Uterus (tissue), 4 donors: ENCODE results near the gene SLC26A1. TPM values are rescaled to one million over a fixed set of nuclear protein-coding genes. Genes with fewer than 3 reads are reported as not detected.

Experiments used
- DNase-seq, 2 donors: peaks; one replicate each; pipeline ENCODE4 v3.0.0-alpha.2; 2019 to 2020
- H3K27ac ChIP-seq, 2 donors: fragments of 200-600 bp; sonication (generic); 1 replicate in 1 of 2; 2 replicates in 1 of 2; pipeline ENCODE4 v1.5.1; 2016 to 2018
- H3K27me3 ChIP-seq, 2 donors: fragments of 200-600 bp; sonication (generic); one replicate each; pipeline ENCODE4 v1.5.1; 2018 to 2019; ENCODE audit warnings: control low read depth in 1 of 2
- H3K36me3 ChIP-seq, 2 donors: fragments of 200-600 bp; sonication (generic); one replicate each; pipeline ENCODE4 v1.5.1; 2019; ENCODE audit warnings: control low read depth in 1 of 2
- H3K4me1 ChIP-seq, 2 donors: fragments of 200-600 bp; sonication (generic); one replicate each; pipeline ENCODE4 v1.5.1; 2018 to 2019; ENCODE audit warnings: control low read depth in 1 of 2
- H3K4me3 ChIP-seq, 2 donors: fragments of 200-600 bp; sonication (generic); 1 replicate in 1 of 2; 2 replicates in 1 of 2; pipeline ENCODE4 v1.5.1; 2018 to 2019; ENCODE audit warnings: mild to moderate bottlenecking in 1 of 2
- H3K9me3 ChIP-seq, 2 donors: fragments of 200-600 bp; sonication (generic); one replicate each; pipeline ENCODE4 v1.5.1; 2019; ENCODE audit warnings: control low read depth in 1 of 2
- POLR2A ChIP-seq, 2 donors: fragments of 450-650 bp; IDR thresholded peaks; one replicate each; pipeline ENCODE4 v1.6.1; 2016; ENCODE audit warnings: antibody characterized with exemption in 2 of 2, mild to moderate bottlenecking in 1 of 2, moderate library complexity in 1 of 2
- intact Hi-C: fragments of 100-400 bp; cut with DNase I; formaldehyde crosslinking; loops from one replicate; pipeline ENCODE4 v1.15.1; 2023; ENCODE audit warnings: low total_unique reads
- total RNA-seq, 4 donors: library from RNA; depleted of rRNA in 3 of 4; stranded (reverse); fragments of >200 nt in 3 of 4; gene quantifications; one replicate each; pipeline versions ENCODE4 v1.1.0 to v1.2.4, GENCODE V29; 2014 to 2023
- TF ChIP-seq, protein P1 (sequence below), 4 experiments: fragments of 200-600 bp in 2 of 4; fragments of 450-650 bp in 2 of 4; sonication (generic) in 2 of 4; IDR thresholded peaks; one replicate each; pipeline ENCODE4 v1.5.1; 2016 to 2019; ENCODE audit warnings: antibody characterized with exemption in 4 of 4, mild to moderate bottlenecking in 2 of 4, moderate library complexity in 1 of 4
- donor health status: DM: yes; HTN: yes; CAD: no.

Gene SLC26A1
- total RNA-seq, 4 donors from 2014 or later = 0.07 to 0.12 TPM; not detected in 2

DNA sequence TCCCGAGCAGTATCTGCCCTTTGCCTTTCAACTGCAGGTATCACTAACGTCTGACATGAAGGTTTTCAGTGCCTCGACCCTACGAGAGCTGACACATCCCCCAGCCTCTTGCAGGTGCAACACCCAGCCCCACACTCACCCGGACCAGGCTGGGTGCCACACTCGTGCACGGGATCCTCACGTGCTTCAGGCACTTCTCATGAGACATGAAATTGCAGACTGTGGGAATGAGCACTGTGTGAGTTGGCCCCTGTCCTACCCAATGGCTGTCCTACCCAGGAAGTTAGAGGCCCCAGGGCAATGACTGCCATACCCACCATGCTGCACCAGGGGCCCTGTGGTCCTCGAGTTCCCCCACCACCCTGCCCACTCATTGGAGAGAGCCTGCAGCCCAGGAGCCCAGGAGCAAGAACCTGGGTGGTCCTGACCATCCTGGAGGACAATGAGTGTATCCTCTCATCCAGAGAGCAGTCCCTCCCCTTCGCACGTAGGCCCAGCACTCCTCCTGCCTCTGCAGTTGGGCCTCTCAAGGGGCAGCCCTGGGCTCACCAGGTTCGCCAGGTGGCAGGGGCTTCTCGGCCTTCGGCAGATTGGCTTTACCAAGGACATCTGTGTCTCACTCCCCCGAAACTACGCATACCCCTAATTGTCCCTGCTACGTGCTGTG lies 22.2 kb downstream of the SLC26A1 start:
- no peak overlapping the region for H3K4me3 ChIP-seq
- H3K27ac ChIP-seq = no peak overlapping the region
- no peaks in the 10 kb centered on the region for H3K36me3 ChIP-seq
- DNase-seq = no peak
- no peaks in the 10 kb centered on the region for H3K27me3 ChIP-seq
- no peaks in the 10 kb centered on the region for H3K9me3 ChIP-seq
- TF ChIP-seq POLR2A (IDR thresholded peaks at IDR 0.05) = no peak
- TF ChIP-seq, protein P1, sequence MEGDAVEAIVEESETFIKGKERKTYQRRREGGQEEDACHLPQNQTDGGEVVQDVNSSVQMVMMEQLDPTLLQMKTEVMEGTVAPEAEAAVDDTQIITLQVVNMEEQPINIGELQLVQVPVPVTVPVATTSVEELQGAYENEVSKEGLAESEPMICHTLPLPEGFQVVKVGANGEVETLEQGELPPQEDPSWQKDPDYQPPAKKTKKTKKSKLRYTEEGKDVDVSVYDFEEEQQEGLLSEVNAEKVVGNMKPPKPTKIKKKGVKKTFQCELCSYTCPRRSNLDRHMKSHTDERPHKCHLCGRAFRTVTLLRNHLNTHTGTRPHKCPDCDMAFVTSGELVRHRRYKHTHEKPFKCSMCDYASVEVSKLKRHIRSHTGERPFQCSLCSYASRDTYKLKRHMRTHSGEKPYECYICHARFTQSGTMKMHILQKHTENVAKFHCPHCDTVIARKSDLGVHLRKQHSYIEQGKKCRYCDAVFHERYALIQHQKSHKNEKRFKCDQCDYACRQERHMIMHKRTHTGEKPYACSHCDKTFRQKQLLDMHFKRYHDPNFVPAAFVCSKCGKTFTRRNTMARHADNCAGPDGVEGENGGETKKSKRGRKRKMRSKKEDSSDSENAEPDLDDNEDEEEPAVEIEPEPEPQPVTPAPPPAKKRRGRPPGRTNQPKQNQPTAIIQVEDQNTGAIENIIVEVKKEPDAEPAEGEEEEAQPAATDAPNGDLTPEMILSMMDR (IDR thresholded peaks at IDR 0.05) = no peak
- intact Hi-C loops = no loop called here
- H3K4me1 ChIP-seq = peaks cover 0 to 21% of the 10 kb centered on the region in 2 donors

- H3K27ac ChIP-seq = no peak overlapping the region
- H3K4me3 ChIP-seq = no peak overlapping the region
- DNase-seq = no peak
- peaks cover 0 to 21% of the 10 kb centered on the region in 2 donors for H3K4me1 ChIP-seq
- TF ChIP-seq, protein P1 (IDR thresholded peaks at IDR 0.05) = no peak
- TF ChIP-seq POLR2A (IDR thresholded peaks at IDR 0.05) = no peak
- no peaks in the 10 kb centered on the region for H3K27me3 ChIP-seq
- no peaks in the 10 kb centered on the region for H3K36me3 ChIP-seq
- no peaks in the 10 kb centered on the region for H3K9me3 ChIP-seq
- intact Hi-C loops = no loop called here
Measured at GRCh38 chr4:970046-970745, 23.0 kb downstream of the SLC26A1 start.

DNA sequence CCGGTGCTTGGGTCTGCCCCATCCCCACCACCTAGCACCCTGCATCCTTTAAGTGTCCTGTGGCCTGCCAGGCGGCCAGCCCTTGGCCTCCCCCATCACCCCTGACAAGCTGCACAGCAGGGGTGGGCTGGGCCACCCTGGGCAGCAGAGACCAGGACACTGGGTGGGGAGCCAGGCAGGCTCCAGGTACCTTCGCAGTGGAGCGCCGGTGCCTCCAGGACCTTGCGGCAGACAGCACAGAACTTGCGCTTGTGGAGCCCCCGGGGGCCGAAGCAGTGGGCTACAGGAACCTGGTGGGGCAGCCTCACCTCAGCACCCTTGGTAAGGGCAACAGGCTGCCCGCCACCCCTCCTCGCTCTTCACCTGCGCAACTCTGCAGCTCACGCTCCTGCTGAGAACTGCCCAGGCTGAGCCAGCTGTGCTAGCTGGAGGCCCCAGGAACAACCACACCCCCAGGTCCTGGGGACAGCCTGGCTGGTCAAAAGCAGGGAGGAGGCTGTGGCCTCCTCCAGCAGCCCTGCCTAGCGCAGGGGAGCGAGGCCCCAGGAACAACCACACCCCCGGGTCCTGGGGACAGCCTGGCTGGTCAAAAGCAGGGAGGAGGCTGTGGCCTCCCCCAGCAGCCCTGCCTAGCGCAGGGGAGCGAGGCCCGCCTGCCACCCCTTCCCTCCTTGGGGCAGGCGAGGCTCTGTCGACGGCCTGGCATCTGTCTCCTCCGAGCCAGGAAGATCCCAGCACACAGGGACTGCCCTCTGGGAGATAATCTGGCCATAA lies 24.4 kb downstream of the SLC26A1 start:
- TF ChIP-seq POLR2A (IDR thresholded peaks at IDR 0.05) = no peak
- TF ChIP-seq, protein P1 (IDR thresholded peaks at IDR 0.05) = no peak
- peaks cover 0 to 17% of the 10 kb centered on the region in 2 donors for H3K4me1 ChIP-seq
- H3K4me3 ChIP-seq = no peak overlapping the region
- no peaks in the 10 kb centered on the region for H3K9me3 ChIP-seq
- no peak for DNase-seq
- H3K27ac ChIP-seq = no peak overlapping the region
- intact Hi-C loops = no loop called here
- H3K36me3 ChIP-seq = no peaks in the 10 kb centered on the region
- H3K27me3 ChIP-seq = no peaks in the 10 kb centered on the region

GRCh38 chr4:968221-968620 lies 25.0 kb downstream of the SLC26A1 start:
- peaks cover 0 to 15% of the 10 kb centered on the region in 2 donors for H3K4me1 ChIP-seq
- no peaks in the 10 kb centered on the region for H3K9me3 ChIP-seq
- H3K36me3 ChIP-seq = no peaks in the 10 kb centered on the region
- H3K27ac ChIP-seq = no peak overlapping the region
- no peaks in the 10 kb centered on the region for H3K27me3 ChIP-seq
- intact Hi-C loops = no loop called here
- TF ChIP-seq POLR2A (IDR thresholded peaks at IDR 0.05) = no peak
- TF ChIP-seq, protein P1 (IDR thresholded peaks at IDR 0.05) = no peak
- no peak for DNase-seq
- no peak overlapping the region for H3K4me3 ChIP-seq
